Neural progenitor cell (in vitro differentiated cells): Measurements from ENCODE around the gene KRT80. TPM values are rescaled to one million over a fixed set of nuclear protein-coding genes. Genes with fewer than 3 reads are reported as not detected.

Experiments used
- DNase-seq: peaks from one replicate; pipeline ENCODE4 v3.0.0-alpha.2; 2016; ENCODE audit warnings: low spot score
- H2AFZ ChIP-seq: fragments of 200-600 bp; sonication (generic); replicated peaks from 2 replicates; pipeline ENCODE4 v1.6.1; 2016; ENCODE audit warnings: antibody characterized with exemption
- H3F3A ChIP-seq: fragments of 200-600 bp; sonication (generic); 2 replicates; pipeline ENCODE4 v1.6.1; 2016; ENCODE audit warnings: antibody characterized with exemption, low read depth
- H3K27ac ChIP-seq: fragments of 200-600 bp; sonication (generic); 2 replicates; pipeline ENCODE4 v1.5.1; 2016; ENCODE audit warnings: mild to moderate bottlenecking
- H3K27me3 ChIP-seq: fragments of 200-600 bp; sonication (generic); 2 replicates; pipeline ENCODE4 v1.6.1; 2016; ENCODE audit warnings: mild to moderate bottlenecking, moderate library complexity
- H3K36me3 ChIP-seq: fragments of 200-600 bp; sonication (generic); 2 replicates; pipeline ENCODE4 v1.5.1; 2016
- H3K4me1 ChIP-seq: fragments of 200-600 bp; sonication (generic); 2 replicates; pipeline ENCODE4 v1.6.1; 2016; ENCODE audit warnings: mixed run types
- H3K4me2 ChIP-seq: fragments of 200-600 bp; sonication (generic); 2 replicates; pipeline ENCODE4 v1.6.1; 2016
- H3K4me3 ChIP-seq: fragments of 200-600 bp; sonication (generic); 2 replicates; pipeline ENCODE4 v1.5.1; 2016
- H3K79me2 ChIP-seq: fragments of 200-600 bp; sonication (generic); 2 replicates; pipeline ENCODE4 v1.6.1; 2016; ENCODE audit warnings: low read depth
- H3K9ac ChIP-seq: fragments of 200-600 bp; sonication (generic); 2 replicates; pipeline ENCODE4 v1.6.1; 2016
- H3K9me3 ChIP-seq: fragments of 200-600 bp; sonication (generic); 2 replicates; pipeline ENCODE4 v1.5.1; 2016; ENCODE audit warnings: low read depth
- H4K20me1 ChIP-seq: fragments of 200-600 bp; sonication (generic); 2 replicates; pipeline ENCODE4 v1.6.1; 2016; ENCODE audit warnings: low read depth
- H3K27ac Mint-ChIP-seq: 3 replicates; pipeline ENCODE4 v1.8.0; 2021; ENCODE audit warnings: mixed read lengths
- H3K27me3 Mint-ChIP-seq: 2 replicates; pipeline ENCODE4 v1.8.0; 2022; ENCODE audit warnings: low read depth, mild to moderate bottlenecking, inconsistent platforms, moderate library complexity, mixed read lengths; ENCODE audit not compliant: insufficient read depth
- H3K36me3 Mint-ChIP-seq: 3 replicates; pipeline ENCODE4 v1.8.0; 2021; ENCODE audit warnings: mixed read lengths
- H3K4me1 Mint-ChIP-seq: 3 replicates; pipeline ENCODE4 v1.8.0; 2021; ENCODE audit warnings: mixed read lengths
- H3K4me3 Mint-ChIP-seq: 3 replicates; pipeline ENCODE4 v1.8.0; 2021; ENCODE audit warnings: mild to moderate bottlenecking, moderate library complexity, mixed read lengths
- H3K9me3 Mint-ChIP-seq: 3 replicates; pipeline ENCODE4 v1.8.0; 2020; ENCODE audit warnings: mixed read lengths
- EZH2 ChIP-seq: fragments of 200-600 bp; sonication (generic); IDR thresholded peaks from 2 replicates; pipeline ENCODE4 v1.6.1; 2017; ENCODE audit warnings: antibody characterized with exemption, mild to moderate bottlenecking, moderate library complexity
- EZH2phosphoT487 ChIP-seq: fragments of 200-600 bp; sonication (generic); IDR thresholded peaks from 2 replicates; pipeline ENCODE4 v1.6.1; 2017; ENCODE audit warnings: antibody characterized with exemption
- total RNA-seq: library from RNA; depleted of rRNA; stranded (reverse); fragments of >200 nt; gene quantifications from 2 replicates; pipeline ENCODE4 v1.2.3, GENCODE V29; 2015; ENCODE audit warnings: low replicate concordance
- TF ChIP-seq, protein P1 (sequence below): fragments of 200-600 bp; sonication (generic); IDR thresholded peaks from 2 replicates; pipeline ENCODE4 v1.5.1; 2017; ENCODE audit warnings: antibody characterized with exemption, mild to moderate bottlenecking

Gene KRT80
- total RNA-seq, 1 donor from 2014 or later: not detected

DNA sequence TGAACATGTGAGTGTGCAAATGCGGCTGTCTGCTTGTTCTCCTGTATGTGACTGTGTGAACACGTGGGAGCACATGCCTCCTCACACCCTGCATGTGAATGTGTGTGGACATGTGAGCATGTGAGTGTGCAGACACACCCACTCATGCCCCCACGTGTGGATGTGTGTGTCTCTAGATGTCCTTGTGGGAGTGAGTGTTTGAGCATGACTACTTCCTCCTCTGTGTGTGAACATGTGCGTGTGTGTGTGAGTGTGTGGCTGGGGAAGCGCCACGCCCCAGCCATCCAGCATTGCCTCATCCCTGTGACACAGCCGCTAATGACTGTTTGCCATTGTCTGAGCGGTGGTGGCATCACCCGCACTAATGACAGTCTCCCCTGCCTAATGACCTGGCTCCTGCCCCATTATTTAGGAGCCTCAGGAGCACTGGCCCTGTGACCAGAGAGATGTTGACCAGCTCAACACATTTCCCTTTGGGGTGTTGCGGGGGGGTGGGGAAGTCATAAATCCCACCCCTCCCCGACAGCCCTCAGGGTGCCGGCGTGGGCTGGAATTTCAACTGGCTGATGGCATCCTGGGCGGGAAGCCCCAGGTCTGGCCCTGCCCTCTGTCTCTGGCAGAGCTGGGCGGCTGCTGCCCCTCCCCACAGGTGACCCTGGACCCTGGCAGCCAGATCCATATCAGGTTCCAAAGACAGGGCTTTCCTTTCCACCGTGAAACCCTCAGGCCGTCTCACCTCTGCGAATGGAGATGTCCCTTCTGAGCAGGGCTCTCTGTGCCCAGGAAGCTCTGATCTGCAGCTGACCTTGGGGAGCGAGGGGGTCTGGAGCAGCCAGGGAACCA lies 11.5 kb upstream of the KRT80 start:
- H3K36me3 Mint-ChIP-seq: no peaks in the 10 kb centered on the region
- H3K9me3 Mint-ChIP-seq: no peaks in the 10 kb centered on the region
- Histone ChIP-seq H3K27me3 (no peaks in the 10 kb centered on the region), H2AFZ (no peak overlapping the region), H4K20me1 (no peaks in the 10 kb centered on the region), H3K4me2 (no peak overlapping the region), H3K9me3 (no peaks in the 10 kb centered on the region), H3F3A (no peaks in the 10 kb centered on the region), H3K79me2 (no peaks in the 10 kb centered on the region), H3K9ac (no peak overlapping the region), H3K27ac (no peak overlapping the region), H3K4me3 (no peak overlapping the region), H3K36me3 (no peaks in the 10 kb centered on the region), H3K4me1 (peaks cover 36% of the 10 kb centered on the region)
- DNase-seq: peak; percentile 31
- peaks cover 39% of the 10 kb centered on the region for H3K4me1 Mint-ChIP-seq
- no peak for TF ChIP-seq EZH2phosphoT487
- H3K4me3 Mint-ChIP-seq: no peak overlapping the region
- peaks cover 6% of the 10 kb centered on the region for H3K27me3 Mint-ChIP-seq
- peak overlapping the region; percentile 74 for H3K27ac Mint-ChIP-seq

DNA sequence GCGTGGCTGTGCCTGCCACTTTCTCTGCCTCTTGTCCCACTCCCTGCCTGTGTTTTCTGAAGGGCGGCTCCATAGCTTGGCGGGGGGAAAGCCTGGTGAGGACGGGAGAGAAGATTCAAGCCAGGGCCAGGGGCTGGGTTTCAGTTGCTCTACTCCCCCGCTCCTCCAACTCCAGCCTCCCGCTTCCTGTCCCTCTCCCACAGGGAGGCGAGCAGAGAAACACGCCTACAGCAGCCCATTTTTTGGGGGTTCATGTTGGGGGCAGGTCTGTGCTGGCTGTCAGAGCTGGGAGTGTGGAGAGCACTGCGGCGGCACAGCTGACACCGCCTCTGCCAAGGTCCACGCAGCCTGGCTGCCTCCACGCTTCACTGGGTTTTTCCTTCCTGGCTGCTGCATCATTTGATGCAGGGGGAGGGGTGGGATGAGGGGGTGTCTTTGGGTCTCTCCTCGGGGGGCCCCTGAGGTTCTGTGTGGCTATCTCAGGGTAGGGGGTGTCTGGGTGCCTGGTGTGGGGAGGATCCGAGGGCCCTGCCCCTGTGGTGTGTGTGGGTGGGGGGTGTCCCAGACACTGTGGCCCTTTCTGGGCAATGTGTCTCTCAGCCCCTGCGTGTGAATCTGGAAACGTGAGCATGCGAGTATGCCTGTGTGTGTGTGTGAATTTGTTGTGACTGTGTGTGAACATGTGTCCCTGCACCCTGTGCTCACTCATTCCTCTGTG lies 10.7 kb upstream of the KRT80 start:
- Histone ChIP-seq H3K79me2 (no peaks in the 10 kb centered on the region), H3K4me2 (no peak overlapping the region), H2AFZ (no peak overlapping the region), H4K20me1 (no peaks in the 10 kb centered on the region), H3F3A (no peaks in the 10 kb centered on the region), H3K27me3 (no peaks in the 10 kb centered on the region), H3K4me3 (no peak overlapping the region), H3K4me1 (peaks cover 36% of the 10 kb centered on the region), H3K9ac (no peak overlapping the region), H3K9me3 (no peaks in the 10 kb centered on the region), H3K27ac (no peak overlapping the region), H3K36me3 (no peaks in the 10 kb centered on the region)
- DNase-seq: no peak
- H3K4me1 Mint-ChIP-seq: peaks cover 37% of the 10 kb centered on the region
- H3K9me3 Mint-ChIP-seq: no peaks in the 10 kb centered on the region
- TF ChIP-seq EZH2 (no peak), EZH2phosphoT487 (no peak)
- TF ChIP-seq, protein P1, sequence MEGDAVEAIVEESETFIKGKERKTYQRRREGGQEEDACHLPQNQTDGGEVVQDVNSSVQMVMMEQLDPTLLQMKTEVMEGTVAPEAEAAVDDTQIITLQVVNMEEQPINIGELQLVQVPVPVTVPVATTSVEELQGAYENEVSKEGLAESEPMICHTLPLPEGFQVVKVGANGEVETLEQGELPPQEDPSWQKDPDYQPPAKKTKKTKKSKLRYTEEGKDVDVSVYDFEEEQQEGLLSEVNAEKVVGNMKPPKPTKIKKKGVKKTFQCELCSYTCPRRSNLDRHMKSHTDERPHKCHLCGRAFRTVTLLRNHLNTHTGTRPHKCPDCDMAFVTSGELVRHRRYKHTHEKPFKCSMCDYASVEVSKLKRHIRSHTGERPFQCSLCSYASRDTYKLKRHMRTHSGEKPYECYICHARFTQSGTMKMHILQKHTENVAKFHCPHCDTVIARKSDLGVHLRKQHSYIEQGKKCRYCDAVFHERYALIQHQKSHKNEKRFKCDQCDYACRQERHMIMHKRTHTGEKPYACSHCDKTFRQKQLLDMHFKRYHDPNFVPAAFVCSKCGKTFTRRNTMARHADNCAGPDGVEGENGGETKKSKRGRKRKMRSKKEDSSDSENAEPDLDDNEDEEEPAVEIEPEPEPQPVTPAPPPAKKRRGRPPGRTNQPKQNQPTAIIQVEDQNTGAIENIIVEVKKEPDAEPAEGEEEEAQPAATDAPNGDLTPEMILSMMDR: no peak
- no peaks in the 10 kb centered on the region for H3K36me3 Mint-ChIP-seq
- H3K27ac Mint-ChIP-seq: peak overlapping the region; percentile 74
- peaks cover 6% of the 10 kb centered on the region for H3K27me3 Mint-ChIP-seq
- no peak overlapping the region for H3K4me3 Mint-ChIP-seq

DNA sequence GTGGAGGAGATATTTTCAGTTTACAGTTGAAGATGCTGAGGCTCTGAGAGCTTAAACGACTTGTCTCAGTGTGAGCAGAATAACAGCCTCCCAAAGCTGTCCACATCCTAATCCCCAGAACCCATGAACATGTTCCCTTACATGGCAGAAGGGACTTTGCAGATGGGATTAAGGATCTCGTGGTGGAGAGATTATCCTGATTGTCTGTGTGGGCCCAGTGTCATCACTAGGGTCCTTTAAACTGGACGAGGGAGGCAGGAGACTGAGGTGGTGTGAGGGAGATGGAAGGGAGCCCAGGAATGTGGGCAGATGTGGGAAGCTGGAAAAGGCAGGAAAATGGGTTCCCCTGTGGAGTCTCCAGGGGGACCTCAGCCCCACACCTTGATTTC lies 9.6 kb upstream of the KRT80 start:
- no peak overlapping the region for H3K27ac ChIP-seq
- no peaks in the 10 kb centered on the region for H3K9me3 ChIP-seq
- TF ChIP-seq, protein P1: no peak
- TF ChIP-seq EZH2phosphoT487: no peak
- no peak for TF ChIP-seq EZH2
- Mint-ChIP-seq H3K27ac (peak overlapping the region; percentile 41), H3K4me1 (peaks cover 32% of the 10 kb centered on the region), H3K27me3 (peaks cover 8% of the 10 kb centered on the region), H3K4me3 (peak overlapping the region; percentile 18), H3K9me3 (no peaks in the 10 kb centered on the region), H3K36me3 (no peaks in the 10 kb centered on the region)
- no peaks in the 10 kb centered on the region for H4K20me1 ChIP-seq
- no peak overlapping the region for H3K4me3 ChIP-seq
- H2AFZ ChIP-seq: no peak overlapping the region
- no peak overlapping the region for H3K4me2 ChIP-seq
- no peak overlapping the region for H3K9ac ChIP-seq
- no peaks in the 10 kb centered on the region for H3K36me3 ChIP-seq
- H3K27me3 ChIP-seq: no peaks in the 10 kb centered on the region
- no peak for DNase-seq
- H3F3A ChIP-seq: no peaks in the 10 kb centered on the region
- H3K4me1 ChIP-seq: peaks cover 36% of the 10 kb centered on the region
- H3K79me2 ChIP-seq: no peaks in the 10 kb centered on the region
